SK-N-SH (cell line): ENCODE results near the gene MSH5. TPM values are rescaled to one million over a fixed set of nuclear protein-coding genes. Genes with fewer than 3 reads are reported as not detected.

Experiments
- CTCF ChIA-PET: fragments of 300-600, 350-600 bp; formaldehyde crosslinking; extraction: SDS; loops from one replicate; lab custom pipeline; 2021; lab: Yijun Ruan, JAX
- POLR2A ChIA-PET: fragments of 350-600 bp; sonication (Branson Sonifier 250); formaldehyde crosslinking; extraction: SDS; loops from one replicate; lab custom pipeline; 2020; ENCODE audit warnings: antibody characterized with exemption, inconsistent platforms; lab: Yijun Ruan, JAX
- DNase-seq: peaks from one replicate; pipeline ENCODE4 v3.0.0; 2012
- H2AFZ ChIP-seq: fragments of 200-600 bp; sonication (generic); 2 replicates; pipeline ENCODE4 v1.8.1; 2016; ENCODE audit warnings: antibody characterized with exemption, mild to moderate bottlenecking, low read depth
- H3F3A ChIP-seq: fragments of 200-600 bp; sonication (generic); replicated peaks from 2 replicates; pipeline ENCODE3; 2016; ENCODE audit warnings: antibody characterized with exemption, mild to moderate bottlenecking; ENCODE audit not compliant: insufficient read depth
- H3K27ac ChIP-seq, 2 experiments: fragments of 200-500 bp in 1 of 2; fragments of 200-600 bp in 1 of 2; sonication (Bioruptor generic) in 1 of 2; sonication (generic), shearing (Covaris generic) in 1 of 2; 2 replicates each; pipeline versions ENCODE4 v1.5.1 to v1.6.1; 2014 to 2016; ENCODE audit warnings: low read depth in 2 of 2, inconsistent platforms in 1 of 2, low read length in 1 of 2, mild to moderate bottlenecking in 1 of 2, mixed read lengths in 1 of 2
- H3K27me3 ChIP-seq: fragments of 200-600 bp; sonication (generic), shearing (Covaris generic); 2 replicates; pipeline ENCODE4 v1.6.1; 2016; ENCODE audit warnings: mixed run types; ENCODE audit not compliant: insufficient read depth
- H3K36me3 ChIP-seq, 2 experiments: fragments of 200-500 bp in 1 of 2; fragments of 200-600 bp in 1 of 2; sonication (Bioruptor generic) in 1 of 2; sonication (generic) in 1 of 2; replicated peaks in 1 of 2; 2 replicates each; pipeline versions ENCODE3 to v1.5.1; 2014 to 2016; ENCODE audit warnings: low read length in 1 of 2, mild to moderate bottlenecking in 1 of 2; ENCODE audit not compliant: insufficient read depth in 2 of 2, control insufficient read depth in 1 of 2
- H3K4me1 ChIP-seq, 2 experiments: fragments of 200-500 bp in 1 of 2; fragments of 200-600 bp in 1 of 2; sonication (Bioruptor generic) in 1 of 2; sonication (generic), shearing (Covaris generic) in 1 of 2; 2 replicates each; pipeline versions ENCODE4 v1.5.1 to v1.6.1; 2014 to 2016; ENCODE audit warnings: low read depth in 1 of 2, low read length in 1 of 2, mixed run types in 1 of 2; ENCODE audit not compliant: insufficient read depth in 2 of 2, control insufficient read depth in 1 of 2
- H3K4me2 ChIP-seq: fragments of 200-600 bp; sonication (generic), shearing (Covaris generic); 2 replicates; pipeline ENCODE4 v1.6.1; 2017; ENCODE audit warnings: mixed run types
- H3K4me3 ChIP-seq, 2 experiments: fragments of 200-500 bp in 1 of 2; fragments of 200-600 bp in 1 of 2; sonication (Bioruptor generic) in 1 of 2; sonication (generic), shearing (Covaris generic) in 1 of 2; 2 replicates each; pipeline versions ENCODE4 v1.5.1 to v1.8.1; 2014 to 2016; ENCODE audit warnings: low read depth in 2 of 2, inconsistent platforms in 1 of 2, low read length in 1 of 2, mild to moderate bottlenecking in 1 of 2, mixed read lengths in 1 of 2, moderate library complexity in 1 of 2
- H3K79me2 ChIP-seq: fragments of 200-600 bp; sonication (generic); 2 replicates; pipeline ENCODE4 v1.8.1; 2017; ENCODE audit warnings: mild to moderate bottlenecking; ENCODE audit not compliant: insufficient read depth
- H3K9ac ChIP-seq: fragments of 200-600 bp; sonication (generic); 2 replicates; pipeline ENCODE4 v1.6.1; 2017; ENCODE audit warnings: mixed run types
- H3K9me2 ChIP-seq: fragments of 200-600 bp; sonication (generic); 2 replicates; pipeline ENCODE4 v1.6.1; 2017; ENCODE audit warnings: mixed run types
- H3K9me3 ChIP-seq: fragments of 200-600 bp; sonication (generic); 2 replicates; pipeline ENCODE4 v1.6.1; 2017; ENCODE audit warnings: mixed run types, mild to moderate bottlenecking, moderate library complexity
- H4K20me1 ChIP-seq: fragments of 200-600 bp; sonication (generic); 2 replicates; pipeline ENCODE4 v1.6.1; 2017; ENCODE audit warnings: mild to moderate bottlenecking, mixed run types; ENCODE audit not compliant: insufficient read depth
- CHD2 ChIP-seq: fragments of 150-350 bp; IDR thresholded peaks from 2 replicates; pipeline ENCODE4 v1.6.1; 2018; ENCODE audit warnings: low read length; ENCODE audit not compliant: partially characterized antibody
- ELF1 ChIP-seq: IDR thresholded peaks from 2 replicates; pipeline ENCODE4 v1.4.0; 2012
- EZH2phosphoT487 ChIP-seq: fragments of 200-600 bp; sonication (generic); IDR thresholded peaks from 2 replicates; pipeline ENCODE4 v1.6.1; 2017; ENCODE audit warnings: low read depth, mixed run types, mild to moderate bottlenecking, antibody characterized with exemption, moderate library complexity, borderline replicate concordance
- FOXJ3 ChIP-seq: sonication (generic); formaldehyde crosslinking; IDR thresholded peaks from 2 replicates; pipeline ENCODE4 v1.5.1; 2020; ENCODE audit warnings: mild to moderate bottlenecking, missing genetic modification reagents
- FOXM1 ChIP-seq: IDR thresholded peaks from 2 replicates; pipeline ENCODE4 v1.4.0; 2012; ENCODE audit warnings: low read depth, mild to moderate bottlenecking
- MXI1 ChIP-seq: IDR thresholded peaks from 2 replicates; pipeline ENCODE4 v1.6.1; 2012; ENCODE audit warnings: mild to moderate bottlenecking, low read depth, low read length, improper control_type of control experiment
- POLR2AphosphoS5 ChIP-seq: IDR thresholded peaks from 2 replicates; pipeline ENCODE4 v1.6.1; 2012; ENCODE audit warnings: low read depth, low read length
- RAD21 ChIP-seq: IDR thresholded peaks from 2 replicates; pipeline ENCODE4 v1.6.1; 2012; ENCODE audit warnings: mild to moderate bottlenecking, low read length
- TCF12 ChIP-seq: IDR thresholded peaks from 2 replicates; pipeline ENCODE4 v1.4.0; 2012
- TEAD4 ChIP-seq: IDR thresholded peaks from 2 replicates; pipeline ENCODE4 v1.4.0; 2012; ENCODE audit warnings: mild to moderate bottlenecking, borderline replicate concordance; ENCODE audit not compliant: insufficient read depth
- YY1 ChIP-seq: IDR thresholded peaks from 2 replicates; pipeline ENCODE4 v1.4.0; 2012; ENCODE audit warnings: low read depth, mild to moderate bottlenecking
- WGBS: methylation state at CpG from one replicate; pipeline ENCODE4 v1.1.6; 2017; ENCODE audit warnings: low lambda C conversion rate; 5-methylcytosine and 5-hydroxymethylcytosine counted together
- polyA plus RNA-seq, 3 experiments: library from polyadenylated mRNA; depleted of rRNA; stranded (reverse); fragments of >200 nt; gene quantifications; 2 replicates each; pipeline ENCODE4 v1.2.3, GENCODE V29; 2012
- TF ChIP-seq, protein P1 (sequence below): IDR thresholded peaks from 2 replicates; pipeline ENCODE4; 2012
- TF ChIP-seq, protein P2 (sequence below): fragments of 200-600 bp; sonication (generic); IDR thresholded peaks from 2 replicates; pipeline ENCODE4 v1.6.1; 2017; ENCODE audit warnings: antibody characterized with exemption, mild to moderate bottlenecking, moderate library complexity

MSH5 gene
- polyA plus RNA-seq, 1 of the 3 experiments (the other 2 are of a cell fraction) = 16.0 TPM

DNA sequence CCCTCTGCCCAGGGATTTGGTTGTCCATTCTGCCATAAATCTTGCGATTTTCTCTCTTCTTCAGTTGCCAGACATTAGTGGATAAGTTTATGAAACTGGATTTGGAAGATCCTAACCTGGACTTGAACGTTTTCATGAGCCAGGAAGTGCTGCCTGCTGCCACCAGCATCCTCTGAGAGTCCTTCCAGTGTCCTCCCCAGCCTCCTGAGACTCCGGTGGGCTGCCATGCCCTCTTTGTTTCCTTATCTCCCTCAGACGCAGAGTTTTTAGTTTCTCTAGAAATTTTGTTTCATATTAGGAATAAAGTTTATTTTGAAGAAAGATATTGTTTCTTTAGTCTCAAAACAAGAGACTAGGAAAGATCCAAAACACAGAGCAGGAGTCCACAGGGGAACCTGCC, 22.6 kb downstream of the MSH5 start, which contains the start of gene SAPCD1:
SAPCD1 (plus strand) TSS at position 301 of the 400 bp plus-strand sequence. CDS start 399 bp downstream, outside the sequence.
- CTCF ChIA-PET = no interaction called here
- WGBS = 71% methylated on average over 4 of the region's 4 CpGs
- H3K4me2 ChIP-seq = no peak within 1 kb of the TSS

DNA sequence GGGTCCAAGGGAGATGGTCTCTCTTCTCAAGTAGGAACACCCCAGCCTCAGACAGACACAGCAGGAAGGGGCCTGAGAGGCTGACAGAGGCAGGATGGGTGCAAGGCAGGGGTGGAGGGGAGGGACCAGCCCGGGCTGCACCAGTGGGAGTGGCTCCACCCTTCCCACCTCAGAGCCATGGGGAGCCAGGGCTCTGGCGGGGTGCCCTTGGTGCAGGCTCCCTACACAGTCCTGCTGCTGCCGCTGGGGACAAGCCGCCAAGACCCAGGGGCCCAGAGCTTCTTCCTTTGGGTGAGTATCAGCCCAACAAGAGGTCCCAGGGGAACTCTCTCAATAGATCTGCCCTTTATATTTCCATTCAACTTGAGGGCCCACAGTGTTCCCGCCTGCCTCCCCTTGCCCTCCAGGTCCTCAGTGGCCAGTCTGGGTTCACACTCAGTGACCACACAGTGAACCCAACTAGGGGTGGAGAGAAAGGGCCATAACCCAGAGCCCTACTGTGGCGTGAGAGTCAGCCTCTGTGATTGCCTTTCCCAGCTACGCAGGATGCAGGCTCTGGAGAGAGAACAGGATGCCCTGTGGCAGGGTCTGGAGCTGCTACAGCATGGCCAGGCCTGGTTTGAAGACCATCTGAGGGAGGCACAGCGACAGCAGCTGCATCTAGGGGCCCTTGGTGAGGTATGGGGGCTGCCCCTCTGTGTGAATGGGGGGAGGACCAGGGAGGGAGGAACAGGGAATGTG, 23.2 kb downstream of the MSH5 start:
- Histone ChIP-seq H2AFZ (no peak overlapping the region), H3K4me2 (no peak overlapping the region), H3K79me2 (no peaks in the 10 kb centered on the region), H3K9ac (no peak overlapping the region), H4K20me1 (no peaks in the 10 kb centered on the region), H3K9me3 (no peaks in the 10 kb centered on the region), H3F3A (no peaks in the 10 kb centered on the region), H3K4me1 (peaks cover 0 to 8% of the 10 kb centered on the region in 2 experiments; a peak in 1 of 4 replicates), H3K36me3 (no peaks in the 10 kb centered on the region), H3K27me3 (no peaks in the 10 kb centered on the region), H3K9me2 (no peaks in the 10 kb centered on the region), H3K27ac (no peak overlapping the region), H3K4me3 (no peak overlapping the region)
- DNase-seq = no peak
- 100% methylated on average over 4 of the region's 8 CpGs for WGBS
- TF ChIP-seq TCF12 = no peak
- no peak for TF ChIP-seq MXI1
- TF ChIP-seq, protein P1, sequence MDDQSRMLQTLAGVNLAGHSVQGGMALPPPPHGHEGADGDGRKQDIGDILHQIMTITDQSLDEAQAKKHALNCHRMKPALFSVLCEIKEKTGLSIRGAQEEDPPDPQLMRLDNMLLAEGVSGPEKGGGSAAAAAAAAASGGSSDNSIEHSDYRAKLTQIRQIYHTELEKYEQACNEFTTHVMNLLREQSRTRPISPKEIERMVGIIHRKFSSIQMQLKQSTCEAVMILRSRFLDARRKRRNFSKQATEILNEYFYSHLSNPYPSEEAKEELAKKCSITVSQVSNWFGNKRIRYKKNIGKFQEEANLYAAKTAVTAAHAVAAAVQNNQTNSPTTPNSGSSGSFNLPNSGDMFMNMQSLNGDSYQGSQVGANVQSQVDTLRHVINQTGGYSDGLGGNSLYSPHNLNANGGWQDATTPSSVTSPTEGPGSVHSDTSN = no peak
- no peak for TF ChIP-seq POLR2AphosphoS5
- no peak for TF ChIP-seq YY1
- ChIA-PET CTCF (interaction anchor here (1.0 kb wide), 1 partner anchor 28 kb away, joined by 5 read pairs; no protein-coding TSS in a partner anchor), POLR2A (no interaction called here)

More for the DNA sequence above, 22.6 kb downstream of the MSH5 start, which contains the start of gene SAPCD1:
- Histone ChIP-seq H3K4me1 (peaks cover 0 to 8% of the 10 kb centered on the region in 2 experiments; a peak in 1 of 4 replicates), H3K4me3 (no peak within 1 kb of the TSS), H3K9me2 (no peaks in the 10 kb centered on the region), H4K20me1 (no peaks in the 10 kb centered on the region), H2AFZ (no peak within 1 kb of the TSS), H3F3A (no peaks in the 10 kb centered on the region), H3K36me3 (no peaks in the 10 kb centered on the region), H3K27me3 (no peaks in the 10 kb centered on the region), H3K27ac (no peak within 1 kb of the TSS), H3K79me2 (no peaks in the 10 kb centered on the region), H3K9ac (no peak within 1 kb of the TSS), H3K9me3 (no peaks in the 10 kb centered on the region)
- no peak for DNase-seq
- POLR2A ChIA-PET = no interaction called here
- TF ChIP-seq CHD2 (no peak), FOXJ3 (no peak), EZH2phosphoT487 (no peak), ELF1 (no peak), MXI1 (no peak), POLR2AphosphoS5 (no peak), RAD21 (no peak), FOXM1 (no peak), TEAD4 (no peak), YY1 (no peak)
- TF ChIP-seq, protein P2, sequence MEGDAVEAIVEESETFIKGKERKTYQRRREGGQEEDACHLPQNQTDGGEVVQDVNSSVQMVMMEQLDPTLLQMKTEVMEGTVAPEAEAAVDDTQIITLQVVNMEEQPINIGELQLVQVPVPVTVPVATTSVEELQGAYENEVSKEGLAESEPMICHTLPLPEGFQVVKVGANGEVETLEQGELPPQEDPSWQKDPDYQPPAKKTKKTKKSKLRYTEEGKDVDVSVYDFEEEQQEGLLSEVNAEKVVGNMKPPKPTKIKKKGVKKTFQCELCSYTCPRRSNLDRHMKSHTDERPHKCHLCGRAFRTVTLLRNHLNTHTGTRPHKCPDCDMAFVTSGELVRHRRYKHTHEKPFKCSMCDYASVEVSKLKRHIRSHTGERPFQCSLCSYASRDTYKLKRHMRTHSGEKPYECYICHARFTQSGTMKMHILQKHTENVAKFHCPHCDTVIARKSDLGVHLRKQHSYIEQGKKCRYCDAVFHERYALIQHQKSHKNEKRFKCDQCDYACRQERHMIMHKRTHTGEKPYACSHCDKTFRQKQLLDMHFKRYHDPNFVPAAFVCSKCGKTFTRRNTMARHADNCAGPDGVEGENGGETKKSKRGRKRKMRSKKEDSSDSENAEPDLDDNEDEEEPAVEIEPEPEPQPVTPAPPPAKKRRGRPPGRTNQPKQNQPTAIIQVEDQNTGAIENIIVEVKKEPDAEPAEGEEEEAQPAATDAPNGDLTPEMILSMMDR = no peak
- TF ChIP-seq, protein P1 = no peak
- TF ChIP-seq, all 33 proteins: peak for 0
